Ishikawa (cell line): Measurements from ENCODE around the gene CNOT1.

ENCODE experiments used
- CEBPB ChIP-seq: IDR thresholded peaks from 2 replicates; pipeline ENCODE4 v1.6.1; 2012
- CREB1 ChIP-seq: IDR thresholded peaks from 2 replicates; pipeline ENCODE4 v1.6.1; 2012; ENCODE audit warnings: low read depth
- EGR1 ChIP-seq: IDR thresholded peaks from 2 replicates; pipeline ENCODE4 v1.6.1; 2012
- EP300 ChIP-seq: IDR thresholded peaks from 2 replicates; pipeline ENCODE4 v1.6.1; 2012; ENCODE audit warnings: borderline replicate concordance
- FOXM1 ChIP-seq: IDR thresholded peaks from 2 replicates; pipeline ENCODE4 v1.6.1; 2012; ENCODE audit warnings: low read depth, borderline replicate concordance
- MAX ChIP-seq: IDR thresholded peaks from 2 replicates; pipeline ENCODE4 v1.6.1; 2012
- NFIC ChIP-seq: IDR thresholded peaks from 2 replicates; pipeline ENCODE4 v1.6.1; 2012
- RAD21 ChIP-seq: IDR thresholded peaks from 2 replicates; pipeline ENCODE4 v1.6.1; 2012; ENCODE audit warnings: low read depth
- REST ChIP-seq: IDR thresholded peaks from 2 replicates; pipeline ENCODE4 v1.6.1; 2012; ENCODE audit warnings: low read depth, mild to moderate bottlenecking
- TAF1 ChIP-seq: IDR thresholded peaks from 2 replicates; pipeline ENCODE4 v1.6.1; 2012; ENCODE audit warnings: low read depth, mild to moderate bottlenecking
- TCF12 ChIP-seq: IDR thresholded peaks from 2 replicates; pipeline ENCODE4 v1.6.1; 2012; ENCODE audit warnings: low read depth
- TEAD4 ChIP-seq: IDR thresholded peaks from 2 replicates; pipeline ENCODE4 v1.6.1; 2012
- USF1 ChIP-seq: IDR thresholded peaks from 2 replicates; pipeline ENCODE4 v1.6.1; 2012
- YY1 ChIP-seq: IDR thresholded peaks from 2 replicates; pipeline ENCODE4 v1.6.1; 2012; ENCODE audit warnings: low read depth
- ZBTB7A ChIP-seq: IDR thresholded peaks from 2 replicates; pipeline ENCODE4 v1.6.1; 2012; ENCODE audit warnings: low read depth

CNOT1 gene

GRCh38 chr16:58500430-58501241 lies 129.0 kb downstream of the CNOT1 start:
- TF ChIP-seq CEBPB (no peak), FOXM1 (no peak), MAX (no peak), EGR1 (no peak), TAF1 (no peak), TCF12 (no peak), EP300 (no peak), ZBTB7A (no peak)

GRCh38 chr16:58499615-58500351 lies 129.8 kb downstream of the CNOT1 start, which contains the start of gene NDRG4:
NDRG4 (plus strand) TSS chr16:58500143; CDS start chr16:58500249, 106 bp downstream.
- TF ChIP-seq EGR1 (no peak), ZBTB7A (peak; percentile 69; the same call in 1 of the 2 replicates), MAX (0 out of 2 replicates have a peak, but pooled peaks have one; percentile 11)

GRCh38 chr16:58499092-58499511 lies 130.5 kb downstream of the CNOT1 start:
- no peak for TF ChIP-seq CEBPB
- TF ChIP-seq RAD21 = no peak
- no peak for TF ChIP-seq ZBTB7A
- no peak for TF ChIP-seq TCF12
- TF ChIP-seq YY1 = no peak
- TF ChIP-seq TAF1 = no peak
- TF ChIP-seq EGR1 = no peak
- TF ChIP-seq USF1 = no peak
- no peak for TF ChIP-seq EP300
- no peak for TF ChIP-seq MAX
- no peak for TF ChIP-seq NFIC

- TF ChIP-seq CEBPB (no peak), USF1 (no peak), TAF1 (no peak), EGR1 (no peak), TEAD4 (no peak), EP300 (no peak), ZBTB7A (no peak), NFIC (no peak), RAD21 (no peak), TCF12 (no peak), CREB1 (no peak), YY1 (no peak), REST (no peak), FOXM1 (no peak), MAX (no peak)
Observed at GRCh38 chr16:58498341-58499091, 131.1 kb downstream of the CNOT1 start.

GRCh38 chr16:58497935-58498334 lies 131.7 kb downstream of the CNOT1 start:
- TF ChIP-seq YY1 (no peak), USF1 (no peak), ZBTB7A (no peak), RAD21 (no peak), CEBPB (no peak), FOXM1 (no peak), MAX (no peak), TEAD4 (no peak), EGR1 (no peak), TCF12 (no peak), NFIC (no peak), REST (no peak), CREB1 (no peak), TAF1 (no peak)
